IPS-18a (cell line): Measurements from ENCODE around the gene PLD5.

Experiments used
- H3K27ac ChIP-seq: one replicate; pipeline ENCODE4 v1.5.1; 2013; ENCODE audit warnings: low read length
- H3K27me3 ChIP-seq: one replicate; pipeline ENCODE4 v1.6.1; 2013; ENCODE audit warnings: mild to moderate bottlenecking, low read length; ENCODE audit not compliant: control insufficient read depth, insufficient read depth
- H3K36me3 ChIP-seq: one replicate; pipeline ENCODE4 v1.6.1; 2013; ENCODE audit warnings: low read depth, low read length; ENCODE audit not compliant: control insufficient read depth
- H3K4me1 ChIP-seq: one replicate; pipeline ENCODE4 v1.6.1; 2013; ENCODE audit warnings: low read depth, low read length; ENCODE audit not compliant: control insufficient read depth
- H3K4me3 ChIP-seq: one replicate; pipeline ENCODE4 v1.5.1; 2013; ENCODE audit warnings: low read length
- H3K9ac ChIP-seq: one replicate; pipeline ENCODE4 v1.6.1; 2013; ENCODE audit warnings: mild to moderate bottlenecking, low read length, moderate library complexity
- H3K9me3 ChIP-seq: one replicate; pipeline ENCODE4 v1.6.1; 2013; ENCODE audit warnings: low read depth, low read length; ENCODE audit not compliant: control insufficient read depth

PLD5 gene

GRCh38 chr1:242205622-242206489 lies 318.6 kb downstream of the PLD5 start:
- H3K4me3 ChIP-seq, result no peak overlapping the region
- no peaks in the 10 kb centered on the region for H3K36me3 ChIP-seq
- no peak overlapping the region for H3K27ac ChIP-seq
- H3K9me3 ChIP-seq, result no peaks in the 10 kb centered on the region
- H3K4me1 ChIP-seq, result peaks cover 18% of the 10 kb centered on the region
- H3K27me3 ChIP-seq, result peaks cover 30% of the 10 kb centered on the region
- H3K9ac ChIP-seq, result no peak overlapping the region

DNA sequence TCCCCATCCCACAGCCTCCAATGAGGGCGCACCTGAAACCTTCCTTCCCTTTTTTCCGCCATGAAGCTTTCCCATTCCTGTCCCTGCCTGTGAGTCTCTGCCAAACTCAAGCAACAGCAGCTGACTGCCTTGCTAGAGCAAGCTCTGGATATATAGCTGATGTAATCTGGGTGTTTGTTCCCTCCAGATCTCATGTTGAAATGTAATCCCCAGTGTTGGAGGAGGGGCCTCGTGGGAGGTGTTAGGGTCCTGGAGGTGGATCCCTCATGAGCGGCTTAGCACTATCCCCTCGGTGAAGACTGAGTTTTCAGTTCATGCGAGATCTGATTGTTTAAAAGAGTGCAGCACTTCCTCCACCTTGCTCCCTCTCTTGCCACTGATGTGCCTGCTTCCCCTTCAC lies 321.2 kb downstream of the PLD5 start:
- H3K4me1 ChIP-seq, result peaks cover 4% of the 10 kb centered on the region
- no peaks in the 10 kb centered on the region for H3K9me3 ChIP-seq
- no peak overlapping the region for H3K9ac ChIP-seq
- H3K36me3 ChIP-seq, result no peaks in the 10 kb centered on the region
- H3K4me3 ChIP-seq, result no peak overlapping the region
- peaks cover 4% of the 10 kb centered on the region for H3K27me3 ChIP-seq
- no peak overlapping the region for H3K27ac ChIP-seq

DNA sequence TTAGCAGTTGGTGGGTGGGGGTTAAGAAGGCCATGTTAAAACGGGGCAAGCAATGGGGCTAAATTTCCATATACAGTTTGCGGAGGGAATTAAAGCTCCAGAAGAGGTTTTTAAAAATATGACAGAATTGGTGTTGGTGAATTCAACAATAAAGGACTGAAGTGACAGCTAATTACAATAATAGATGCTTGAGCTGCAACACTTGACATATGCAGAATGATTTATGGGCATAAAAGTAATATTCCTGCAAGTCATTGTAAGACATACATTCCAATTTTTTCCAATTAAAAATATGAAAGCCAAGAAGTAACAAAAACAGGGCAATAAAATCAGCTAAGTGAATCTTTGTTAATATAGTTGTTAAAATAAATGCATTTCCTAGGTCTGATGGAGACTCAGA lies 323.4 kb downstream of the PLD5 start:
- Histone ChIP-seq H3K4me3 (no peak overlapping the region), H3K9ac (no peak overlapping the region), H3K36me3 (no peaks in the 10 kb centered on the region), H3K27ac (no peak overlapping the region), H3K9me3 (no peaks in the 10 kb centered on the region), H3K4me1 (peaks cover 2% of the 10 kb centered on the region), H3K27me3 (no peaks in the 10 kb centered on the region)

- H3K4me1 ChIP-seq, result peaks cover 10% of the 10 kb centered on the region
- H3K27me3 ChIP-seq, result no peaks in the 10 kb centered on the region
- H3K4me3 ChIP-seq, result no peak overlapping the region
- no peak overlapping the region for H3K9ac ChIP-seq
- H3K9me3 ChIP-seq, result no peaks in the 10 kb centered on the region
- H3K27ac ChIP-seq, result no peak overlapping the region
- H3K36me3 ChIP-seq, result no peaks in the 10 kb centered on the region
Observed at GRCh38 chr1:242199776-242200458, 324.6 kb downstream of the PLD5 start.

- no peaks in the 10 kb centered on the region for H3K9me3 ChIP-seq
- H3K4me3 ChIP-seq, result no peak overlapping the region
- H3K27ac ChIP-seq, result no peak overlapping the region
- no peaks in the 10 kb centered on the region for H3K27me3 ChIP-seq
- H3K9ac ChIP-seq, result no peak overlapping the region
- H3K4me1 ChIP-seq, result peaks cover 10% of the 10 kb centered on the region
- no peaks in the 10 kb centered on the region for H3K36me3 ChIP-seq
Observed at GRCh38 chr1:242197907-242198820, 326.3 kb downstream of the PLD5 start.

DNA sequence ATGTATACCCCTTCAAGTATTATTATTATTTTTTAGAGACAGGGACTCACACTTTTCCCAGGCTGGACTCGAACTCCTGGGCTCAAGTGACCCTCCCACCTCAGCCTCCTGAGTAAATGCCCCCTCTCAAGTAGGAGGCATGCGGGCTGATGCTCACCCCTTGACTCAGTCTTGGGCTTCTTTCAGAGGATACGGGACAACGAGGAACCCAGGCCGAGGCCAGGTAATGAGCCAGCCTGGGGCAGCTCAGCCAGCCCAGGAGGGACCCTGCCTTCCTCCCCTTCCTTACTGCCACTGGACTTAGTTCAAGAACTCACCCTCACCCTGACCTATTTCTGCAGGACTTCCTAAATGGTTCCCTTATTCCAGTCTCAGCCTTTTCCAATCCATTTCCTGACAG lies 327.6 kb downstream of the PLD5 start:
- H3K27ac ChIP-seq, result no peak overlapping the region

DNA sequence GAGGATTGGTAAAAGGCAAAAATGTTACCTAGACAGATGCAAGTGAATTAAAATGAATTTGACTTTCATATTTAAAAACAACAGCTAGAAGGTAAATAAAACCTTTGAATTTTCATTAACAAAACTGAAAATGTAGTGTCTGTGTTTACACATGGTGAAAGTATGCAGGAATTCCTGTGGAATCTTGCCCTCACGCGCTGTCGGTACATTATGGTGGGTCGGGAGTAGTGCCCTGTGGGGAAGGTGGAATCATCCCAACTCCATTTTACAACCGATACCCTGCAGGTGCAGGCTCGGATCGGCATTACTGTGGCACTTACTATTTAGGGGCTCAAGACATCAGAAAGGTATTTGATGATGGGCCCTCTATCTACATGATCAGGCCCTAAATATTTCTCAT lies 328.4 kb downstream of the PLD5 start:
- peaks cover 10% of the 10 kb centered on the region for H3K4me1 ChIP-seq
- H3K9me3 ChIP-seq, result no peaks in the 10 kb centered on the region
- no peak overlapping the region for H3K27ac ChIP-seq
- H3K36me3 ChIP-seq, result no peaks in the 10 kb centered on the region
- H3K4me3 ChIP-seq, result no peak overlapping the region
- no peak overlapping the region for H3K9ac ChIP-seq
- H3K27me3 ChIP-seq, result no peaks in the 10 kb centered on the region

More for the DNA sequence above, 327.6 kb downstream of the PLD5 start:
- no peaks in the 10 kb centered on the region for H3K27me3 ChIP-seq
- H3K9me3 ChIP-seq, result no peaks in the 10 kb centered on the region
- H3K4me3 ChIP-seq, result no peak overlapping the region
- peaks cover 10% of the 10 kb centered on the region for H3K4me1 ChIP-seq
- H3K36me3 ChIP-seq, result no peaks in the 10 kb centered on the region
- H3K9ac ChIP-seq, result no peak overlapping the region

- H3K36me3 ChIP-seq, result no peaks in the 10 kb centered on the region
- no peaks in the 10 kb centered on the region for H3K27me3 ChIP-seq
- H3K4me3 ChIP-seq, result no peak overlapping the region
- no peak overlapping the region for H3K9ac ChIP-seq
- H3K9me3 ChIP-seq, result no peaks in the 10 kb centered on the region
- no peak overlapping the region for H3K27ac ChIP-seq
- peaks cover 9% of the 10 kb centered on the region for H3K4me1 ChIP-seq
Observed at GRCh38 chr1:242189591-242189990, 334.9 kb downstream of the PLD5 start.

GRCh38 chr1:242187816-242188215 lies 336.7 kb downstream of the PLD5 start:
- Histone ChIP-seq H3K4me1 (peaks cover 9% of the 10 kb centered on the region), H3K27me3 (no peaks in the 10 kb centered on the region), H3K27ac (no peak overlapping the region), H3K36me3 (no peaks in the 10 kb centered on the region), H3K9me3 (no peaks in the 10 kb centered on the region), H3K4me3 (no peak overlapping the region), H3K9ac (no peak overlapping the region)

DNA sequence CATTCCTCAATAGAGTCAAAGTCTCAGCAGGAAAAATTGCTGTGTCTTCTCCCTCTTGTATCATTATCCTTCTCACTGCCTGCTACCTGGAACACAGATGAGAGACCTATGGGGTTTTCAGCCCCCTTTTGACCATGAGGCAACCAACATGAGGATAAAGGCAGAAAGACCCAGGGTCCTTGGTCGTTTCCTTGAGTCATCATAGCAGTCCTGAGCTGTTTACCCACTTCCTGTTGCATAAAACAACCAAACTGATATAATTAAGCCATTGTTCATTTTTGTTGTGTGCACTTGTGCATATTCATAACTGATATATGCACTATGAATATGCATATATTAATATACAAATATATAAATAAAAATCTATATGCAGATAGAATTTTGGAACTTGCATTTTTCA lies 337.3 kb downstream of the PLD5 start:
- H3K9me3 ChIP-seq, result no peaks in the 10 kb centered on the region
- H3K4me3 ChIP-seq, result no peak overlapping the region
- H3K27ac ChIP-seq, result no peak overlapping the region
- H3K4me1 ChIP-seq, result peaks cover 9% of the 10 kb centered on the region
- no peaks in the 10 kb centered on the region for H3K27me3 ChIP-seq
- no peak overlapping the region for H3K9ac ChIP-seq
- H3K36me3 ChIP-seq, result no peaks in the 10 kb centered on the region

- Histone ChIP-seq H3K4me1 (peaks cover 9% of the 10 kb centered on the region), H3K27me3 (no peaks in the 10 kb centered on the region), H3K9me3 (no peaks in the 10 kb centered on the region), H3K36me3 (no peaks in the 10 kb centered on the region), H3K27ac (no peak overlapping the region), H3K9ac (no peak overlapping the region), H3K4me3 (no peak overlapping the region)
Observed at GRCh38 chr1:242185731-242186130, 338.8 kb downstream of the PLD5 start.
